ENCODE data around the gene ELOVL6.
A peak's percentile ranks its signal among the peaks of the same experiment; 100 is the strongest.
"Not testable (repeated sequence)": the region's sequence is repeated elsewhere in the genome, so short reads cannot be mapped to it uniquely, and the experiment has no call there.

Gene ELOVL6

GRCh38 chr4:110196206-110196870 is 2.1 kb downstream of the ELOVL6 start:
- peak; percentile 48 to 70 for DNase-seq

- DNase-seq = peak in 1 of 2 donors; percentile 30
Measured at GRCh38 chr4:110195561-110196205, 2.7 kb downstream of the ELOVL6 start.

GRCh38 chr4:110193822-110194761 is 4.3 kb downstream of the ELOVL6 start:
- peak; percentile 67 to 70 for DNase-seq

- not testable (repeated sequence) for DNase-seq
Measured at GRCh38 chr4:110193287-110193686, 5.1 kb downstream of the ELOVL6 start.

- no peak for DNase-seq
Measured at GRCh38 chr4:110190249-110190648, 8.2 kb downstream of the ELOVL6 start.

GRCh38 chr4:110188113-110188512 is 10.3 kb downstream of the ELOVL6 start:
- DNase-seq = no peak

- DNase-seq = no peak
Measured at GRCh38 chr4:110184791-110185155, 13.6 kb downstream of the ELOVL6 start.

- no peak for DNase-seq
Measured at GRCh38 chr4:110184140-110184790, 14.2 kb downstream of the ELOVL6 start.

GRCh38 chr4:110183643-110184042 is 14.8 kb downstream of the ELOVL6 start:
- no peak for DNase-seq

GRCh38 chr4:110183058-110183457 is 15.4 kb downstream of the ELOVL6 start:
- DNase-seq = no peak

GRCh38 chr4:110181890-110182289 is 16.5 kb downstream of the ELOVL6 start:
- no peak for DNase-seq

GRCh38 chr4:110175634-110176033 is 22.8 kb downstream of the ELOVL6 start:
- no peak for DNase-seq

GRCh38 chr4:110172972-110173371 is 25.4 kb downstream of the ELOVL6 start:
- DNase-seq = no peak

- no peak for DNase-seq
Measured at GRCh38 chr4:110171971-110172370, 26.4 kb downstream of the ELOVL6 start.

- DNase-seq = no peak
Measured at GRCh38 chr4:110170861-110171260, 27.6 kb downstream of the ELOVL6 start.

GRCh38 chr4:110165382-110166286 is 32.8 kb downstream of the ELOVL6 start:
- DNase-seq = peak; percentile 53 to 62

- DNase-seq = no peak
Measured at GRCh38 chr4:110164856-110165255, 33.6 kb downstream of the ELOVL6 start.

- DNase-seq = no peak
Measured at GRCh38 chr4:110164251-110164650, 34.2 kb downstream of the ELOVL6 start.

- DNase-seq = no peak
Measured at GRCh38 chr4:110163327-110164069, 34.9 kb downstream of the ELOVL6 start.

GRCh38 chr4:110160618-110161017 is 37.8 kb downstream of the ELOVL6 start:
- no peak for DNase-seq

GRCh38 chr4:110159541-110159940 is 38.9 kb downstream of the ELOVL6 start:
- DNase-seq = no peak
